Measurements from ENCODE around the gene VSTM2L.

GRCh38 chr20:37881601-37882343, 21.2 kb upstream of the VSTM2L start:
- TF ChIP-seq POLR2A (IDR thresholded peaks at IDR 0.05) = no peak
- TF ChIP-seq CTCF (IDR thresholded peaks at IDR 0.05) = no peak
- TF ChIP-seq EP300 (IDR thresholded peaks at IDR 0.05) = no peak
